ENCODE results near the gene PCSK7.

Gene PCSK7

DNA sequence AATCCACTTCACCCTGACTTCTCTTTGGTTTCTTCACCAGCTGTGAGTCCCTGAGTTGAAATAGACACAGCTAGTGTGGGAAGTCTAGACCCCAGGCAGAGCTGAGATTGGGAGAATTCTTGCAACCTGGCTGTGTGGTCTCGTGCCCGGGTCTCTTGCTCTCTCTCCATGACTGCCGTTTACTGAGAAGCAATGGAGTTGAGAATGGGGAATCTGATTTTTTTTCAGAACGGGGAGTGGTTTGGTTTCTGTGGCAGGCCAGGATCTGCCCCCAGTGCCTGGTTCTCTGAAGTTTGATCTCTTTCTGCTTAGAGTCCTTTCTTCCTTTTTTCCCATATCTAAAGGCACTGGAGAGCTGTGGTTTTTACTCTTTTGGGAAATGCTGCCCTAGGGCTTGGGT lies 51.9 kb downstream of the PCSK7 start:
- DNase-seq (ENCODE audit: low read depth) = no peak
- TF ChIP-seq, protein P1, sequence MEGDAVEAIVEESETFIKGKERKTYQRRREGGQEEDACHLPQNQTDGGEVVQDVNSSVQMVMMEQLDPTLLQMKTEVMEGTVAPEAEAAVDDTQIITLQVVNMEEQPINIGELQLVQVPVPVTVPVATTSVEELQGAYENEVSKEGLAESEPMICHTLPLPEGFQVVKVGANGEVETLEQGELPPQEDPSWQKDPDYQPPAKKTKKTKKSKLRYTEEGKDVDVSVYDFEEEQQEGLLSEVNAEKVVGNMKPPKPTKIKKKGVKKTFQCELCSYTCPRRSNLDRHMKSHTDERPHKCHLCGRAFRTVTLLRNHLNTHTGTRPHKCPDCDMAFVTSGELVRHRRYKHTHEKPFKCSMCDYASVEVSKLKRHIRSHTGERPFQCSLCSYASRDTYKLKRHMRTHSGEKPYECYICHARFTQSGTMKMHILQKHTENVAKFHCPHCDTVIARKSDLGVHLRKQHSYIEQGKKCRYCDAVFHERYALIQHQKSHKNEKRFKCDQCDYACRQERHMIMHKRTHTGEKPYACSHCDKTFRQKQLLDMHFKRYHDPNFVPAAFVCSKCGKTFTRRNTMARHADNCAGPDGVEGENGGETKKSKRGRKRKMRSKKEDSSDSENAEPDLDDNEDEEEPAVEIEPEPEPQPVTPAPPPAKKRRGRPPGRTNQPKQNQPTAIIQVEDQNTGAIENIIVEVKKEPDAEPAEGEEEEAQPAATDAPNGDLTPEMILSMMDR (IDR thresholded peaks at IDR 0.05; ENCODE audit: low read length, missing control alignments) = no peak

DNA sequence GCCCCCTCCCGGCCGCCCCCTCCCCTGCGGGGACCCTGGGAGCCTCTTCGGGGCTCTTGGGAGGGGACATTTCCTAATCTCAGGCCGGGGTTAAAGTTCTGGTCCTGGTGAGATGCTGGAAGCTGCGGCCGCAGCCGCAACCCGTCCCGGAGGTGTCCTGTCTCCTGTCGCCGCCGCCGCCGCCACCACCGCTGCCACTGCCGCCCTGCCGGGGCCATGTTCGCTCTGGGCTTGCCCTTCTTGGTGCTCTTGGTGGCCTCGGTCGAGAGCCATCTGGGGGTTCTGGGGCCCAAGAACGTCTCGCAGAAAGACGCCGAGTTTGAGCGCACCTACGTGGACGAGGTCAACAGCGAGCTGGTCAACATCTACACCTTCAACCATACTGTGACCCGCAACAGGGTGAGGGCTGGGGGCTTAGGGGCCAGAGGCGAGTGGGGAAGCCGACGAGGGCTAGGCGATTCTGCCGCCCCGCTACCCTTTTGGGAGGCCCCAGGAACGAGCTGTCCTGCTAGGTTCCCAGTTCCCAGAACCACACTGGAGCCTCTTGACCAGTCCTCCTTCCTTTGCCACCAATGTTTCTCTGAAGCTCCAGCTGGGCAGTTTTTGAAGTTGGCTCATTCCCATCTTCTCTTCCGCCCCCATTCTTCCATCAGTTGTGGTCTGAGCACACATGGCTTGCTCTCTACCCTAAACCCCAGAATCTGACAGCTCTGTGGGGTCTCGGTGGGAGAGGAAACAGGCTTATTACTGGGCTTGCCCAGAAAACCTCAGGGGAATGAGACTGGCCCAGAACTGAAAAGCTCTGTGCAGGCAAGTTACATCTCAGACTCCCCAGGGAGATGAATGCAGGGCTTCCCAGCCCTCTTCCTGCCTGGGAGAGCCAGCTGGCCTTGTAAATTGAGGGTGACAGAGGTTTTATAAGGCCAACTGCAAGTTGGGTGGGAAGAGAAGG lies 52.5 kb downstream of the PCSK7 start:
- DNase-seq (ENCODE audit: low read depth) = peak; percentile 52
- H3K4me3 ChIP-seq (replicated peaks; ENCODE audit: low read depth, low read length) = peak overlapping the region; percentile 83
- TF ChIP-seq, protein P1 (IDR thresholded peaks at IDR 0.05; ENCODE audit: low read length, missing control alignments) = no peak

More for the DNA sequence above, 51.9 kb downstream of the PCSK7 start:
- H3K4me3 ChIP-seq (replicated peaks; ENCODE audit: low read depth, low read length) = peak overlapping the region; percentile 83

DNA sequence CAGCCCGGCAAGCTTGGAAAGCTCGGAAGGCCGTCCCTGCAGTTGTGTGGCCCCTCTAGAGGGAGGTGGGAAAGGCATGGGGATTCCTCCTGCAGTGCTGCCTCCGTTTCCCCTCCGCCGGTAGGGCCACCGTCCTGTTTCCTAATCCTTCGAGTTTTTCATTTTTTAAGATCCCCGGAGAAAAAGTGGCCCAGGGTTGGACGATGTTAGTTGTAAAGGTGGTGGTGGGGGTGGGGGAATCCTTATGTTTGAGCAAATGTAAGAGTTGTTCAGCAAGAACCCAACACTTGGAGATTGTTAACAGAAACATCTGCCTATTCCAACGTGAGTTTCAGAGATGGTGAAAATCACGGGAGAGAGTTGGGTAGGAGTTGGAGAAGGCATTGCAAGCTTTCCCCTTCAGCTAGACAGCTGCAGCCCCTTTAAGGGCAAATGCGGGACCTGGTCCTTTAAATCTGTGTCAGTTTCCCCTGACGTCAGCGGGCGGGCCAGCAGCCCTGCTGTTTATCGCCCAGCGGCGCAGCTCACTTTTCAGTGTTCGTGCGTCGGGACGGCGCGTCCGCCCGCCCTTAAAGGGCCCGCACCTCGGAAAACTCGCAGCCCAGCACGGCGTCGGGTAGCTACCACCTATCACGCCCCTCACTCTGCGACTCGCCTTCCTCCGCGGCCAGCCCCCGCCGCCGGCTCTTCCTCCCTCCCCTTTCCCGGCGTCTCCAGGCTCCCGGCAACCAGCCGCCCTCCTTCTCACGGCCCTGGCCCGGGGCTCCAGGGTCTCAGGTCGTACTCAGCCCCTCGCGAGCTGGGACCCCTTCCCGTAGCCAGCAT lies 53.5 kb downstream of the PCSK7 start, which contains the start of gene SIDT2:
Gene SIDT2, plus strand, starts transcription at position 534 of the 825 bp plus-strand sequence. CDS start 521 bp downstream, outside the sequence.
- peak; percentile 95 for DNase-seq (ENCODE audit: low read depth)
- TF ChIP-seq, protein P1 (IDR thresholded peaks at IDR 0.05; ENCODE audit: low read length, missing control alignments) = no peak

DNA sequence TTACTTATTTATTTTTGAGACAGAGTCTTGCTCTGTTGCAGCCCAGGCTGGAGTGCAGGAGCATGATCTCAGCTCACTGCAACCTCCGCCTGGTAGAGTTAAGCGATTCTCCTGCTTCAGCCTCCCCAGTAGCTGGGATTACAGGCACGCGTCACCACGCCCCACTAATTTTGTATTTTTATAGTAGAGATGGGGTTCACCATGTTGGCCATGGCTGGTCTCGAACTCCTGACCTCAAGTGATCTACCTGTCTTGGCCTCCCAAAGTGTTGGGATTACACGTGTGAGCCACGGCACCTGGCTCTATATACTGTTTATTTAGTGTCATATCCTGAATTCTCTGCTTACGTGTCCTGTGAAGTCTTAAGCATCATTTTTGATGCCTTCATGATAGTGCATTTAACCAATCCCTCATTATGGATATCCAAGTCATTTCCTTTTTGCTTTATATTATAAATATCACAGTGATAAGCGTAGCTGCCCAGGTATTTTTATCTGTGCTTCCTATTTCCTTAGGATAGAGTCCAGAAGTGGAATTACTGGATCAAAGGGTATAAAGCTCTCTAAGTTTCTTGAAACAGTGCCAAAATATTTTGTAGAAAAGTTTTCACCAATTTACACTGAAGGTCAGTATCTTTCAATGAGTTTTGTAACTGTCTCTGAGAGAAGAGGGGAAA lies 54.2 kb downstream of the PCSK7 start:
- TF ChIP-seq, protein P1 (IDR thresholded peaks at IDR 0.05; ENCODE audit: low read length, missing control alignments) = no peak
- no peak for DNase-seq (ENCODE audit: low read depth)
- H3K4me3 ChIP-seq (replicated peaks; ENCODE audit: low read depth, low read length) = peak overlapping the region; percentile 83

More for the DNA sequence above, 53.5 kb downstream of the PCSK7 start, which contains the start of gene SIDT2:
- H3K4me3 ChIP-seq (replicated peaks; ENCODE audit: low read depth, low read length) = peak within 1 kb of the TSS; percentile 83

DNA sequence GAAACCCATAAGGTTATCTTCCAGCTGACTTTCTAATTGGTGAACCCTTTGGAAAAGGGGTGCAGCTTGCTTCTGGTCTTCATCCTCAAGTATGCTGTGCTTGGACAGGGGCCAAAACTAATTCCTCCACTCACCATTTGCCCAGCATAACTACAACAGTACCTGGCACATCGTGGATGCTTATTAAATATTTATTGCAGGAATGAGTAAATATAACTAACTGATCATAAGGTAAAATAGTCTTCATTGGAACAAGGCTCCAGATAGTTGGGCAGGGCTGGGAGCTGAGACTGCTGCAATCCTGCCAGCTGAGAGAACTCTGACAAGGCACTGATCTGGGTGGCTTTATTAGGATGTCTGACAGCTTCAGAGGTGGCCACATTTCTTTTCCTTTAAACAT lies 55.7 kb downstream of the PCSK7 start:
- TF ChIP-seq, protein P1 (IDR thresholded peaks at IDR 0.05; ENCODE audit: low read length, missing control alignments) = no peak
- DNase-seq (ENCODE audit: low read depth) = no peak
- H3K4me3 ChIP-seq (replicated peaks; ENCODE audit: low read depth, low read length) = no peak overlapping the region

DNA sequence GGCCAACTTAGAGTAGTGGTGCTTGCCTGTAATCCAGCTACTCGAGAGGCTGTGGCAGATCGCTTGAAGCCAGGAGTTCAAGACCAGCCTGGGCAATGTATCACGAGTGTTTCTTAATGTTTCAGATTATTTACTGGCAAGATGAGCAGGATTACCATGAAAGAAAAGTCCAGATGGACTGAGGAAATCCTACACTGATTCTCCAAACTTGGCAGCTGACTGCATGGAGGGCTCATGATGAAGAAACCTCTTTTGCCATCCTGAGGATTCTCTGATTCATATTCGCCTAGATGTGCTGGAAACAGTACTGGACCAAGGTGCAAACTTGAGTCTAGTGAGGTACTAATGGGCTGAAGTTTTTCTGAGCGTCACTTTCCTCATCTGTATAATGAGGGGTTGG lies 56.1 kb downstream of the PCSK7 start:
- no peak for DNase-seq (ENCODE audit: low read depth)
- TF ChIP-seq, protein P1 (IDR thresholded peaks at IDR 0.05; ENCODE audit: low read length, missing control alignments) = no peak
- no peak overlapping the region for H3K4me3 ChIP-seq (replicated peaks; ENCODE audit: low read depth, low read length)

All from fibroblast of pulmonary artery (primary cell).